ENCODE results near the gene USP6. TPM values are rescaled to one million over a fixed set of nuclear protein-coding genes. Genes with fewer than 3 reads are reported as not detected.

USP6 gene
- total and polyA plus RNA-seq, 7 experiments from 2014 or later: 0.05 to 0.19 (median 0.11) TPM; not detected in 2

DNA sequence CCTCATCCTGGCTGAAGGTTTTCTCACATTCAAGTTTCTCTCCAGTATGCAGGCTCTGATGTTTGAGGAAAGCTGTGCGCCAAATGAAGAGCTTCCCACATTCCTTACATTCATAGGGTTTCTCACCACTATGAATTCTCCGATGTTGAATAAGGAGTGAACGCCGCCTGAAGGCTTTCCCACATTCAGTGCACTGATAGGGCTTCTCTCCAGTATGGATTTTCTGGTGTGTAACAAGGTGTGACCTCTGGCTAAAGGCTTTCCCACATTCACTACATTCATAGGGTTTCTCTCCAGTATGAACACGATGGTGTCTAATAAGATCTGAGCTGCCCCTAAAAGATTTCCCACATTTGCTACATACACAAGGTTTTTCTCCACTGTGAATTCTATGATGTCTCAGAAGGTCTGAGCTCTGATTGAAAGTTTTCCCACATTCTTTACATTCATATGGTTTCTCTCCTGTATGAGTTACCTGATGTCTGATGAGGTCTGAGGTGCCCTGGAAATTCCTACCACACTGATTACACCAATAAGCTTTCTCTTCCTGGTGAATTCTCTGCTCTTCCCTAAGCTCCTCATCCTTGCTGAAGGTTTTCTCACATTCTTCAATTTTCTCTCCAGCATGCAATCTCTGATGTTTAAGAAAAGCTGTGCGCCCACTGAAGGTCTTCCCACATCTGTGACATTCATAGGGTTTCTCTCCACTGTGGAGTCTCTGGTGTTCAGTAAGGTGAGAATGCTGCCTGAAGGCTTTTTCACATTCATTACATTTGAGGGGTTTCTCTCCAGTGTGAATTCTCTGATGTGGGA lies 67.0 kb downstream of the USP6 start:
- no peaks in the 10 kb centered on the region for H3K4me1 Mint-ChIP-seq
- Histone ChIP-seq H3K27ac (ENCODE audit: low read depth, low read length) (no peak overlapping the region), H3K9me3 (ENCODE audit: control insufficient read depth in 2 of 3, low read length in 3 of 3) (peaks cover 33 to 91% (median 60%) of the 10 kb centered on the region in 3 experiments), H3K36me3 (ENCODE audit: control insufficient read depth in 2 of 3, insufficient read depth in 3 of 3, low read length in 3 of 3) (peaks cover 0 to 15% (median 0%) of the 10 kb centered on the region in 3 experiments), H3K4me3 (ENCODE audit: low read length) (peak overlapping the region; percentile 17), H3K4me1 (ENCODE audit: control insufficient read depth in 2 of 2, insufficient read depth in 2 of 2, low read length in 2 of 2) (no peaks in the 10 kb centered on the region), H3K27me3 (ENCODE audit: control insufficient read depth in 2 of 2, insufficient read depth in 2 of 2, low read length in 2 of 2) (no peaks in the 10 kb centered on the region)
- H3K27me3 Mint-ChIP-seq: no peaks in the 10 kb centered on the region
- peak overlapping the region in 1 of 10 donors; percentile 12 for H3K4me3 Mint-ChIP-seq
- peaks cover 22 to 99% (median 71%) of the 10 kb centered on the region in 11 donors for H3K9me3 Mint-ChIP-seq
- ChIA-PET CTCF (no interaction called here), POLR2A (interaction anchor here (0.5 to 4.1 kb wide), 4 partner anchors 9 to 236 kb away, joined by 3 to 18 read pairs (median 4); partner anchors contain the start of gene ZNF594)
- intact Hi-C loops (cut with micrococcal nuclease): no loop called here
- ATAC-seq: no peak
- H3K36me3 Mint-ChIP-seq: peaks cover 35 to 66% (median 43%) of the 10 kb centered on the region in 5 donors
- H3K27ac Mint-ChIP-seq: peak overlapping the region in 4 of 9 donors; percentile 22 to 77 (median 44)
- no peak for DNase-seq

DNA sequence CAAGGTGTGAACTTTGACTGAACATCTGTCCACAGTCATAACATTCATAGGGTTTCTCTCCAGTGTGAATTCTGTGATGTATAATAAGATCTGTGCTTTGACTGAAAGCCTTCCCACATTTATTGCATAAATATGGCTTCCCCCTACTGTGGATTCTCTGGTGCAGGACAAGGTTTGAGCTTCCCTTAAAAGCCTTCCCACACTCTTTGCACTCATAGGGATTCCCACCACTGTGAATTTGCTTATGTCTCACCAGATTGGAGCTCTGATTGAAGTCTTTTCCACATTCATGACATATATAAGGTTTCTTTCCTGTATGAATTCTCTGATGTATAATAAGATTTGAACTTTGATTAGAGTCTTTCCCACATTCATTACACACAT lies 67.6 kb downstream of the USP6 start:
- Mint-ChIP-seq H3K4me1 (peaks cover 0 to 3% (median 0%) of the 10 kb centered on the region in 7 donors), H3K4me3 (no peak overlapping the region), H3K27me3 (no peaks in the 10 kb centered on the region), H3K9me3 (peaks cover 22 to 99% (median 72%) of the 10 kb centered on the region in 11 donors), H3K27ac (no peak overlapping the region), H3K36me3 (peaks cover 41 to 71% (median 47%) of the 10 kb centered on the region in 5 donors)
- POLR2A ChIA-PET: interaction anchor here (0.6 kb wide), 1 partner anchor 11 kb away, joined by 4 read pairs; no protein-coding TSS in a partner anchor
- Histone ChIP-seq H3K9me3 (ENCODE audit: control insufficient read depth in 2 of 3, low read length in 3 of 3) (peaks cover 33 to 89% (median 60%) of the 10 kb centered on the region in 3 experiments), H3K4me3 (ENCODE audit: low read length) (no peak overlapping the region), H3K36me3 (ENCODE audit: control insufficient read depth in 2 of 3, insufficient read depth in 3 of 3, low read length in 3 of 3) (peaks cover 0 to 21% (median 0%) of the 10 kb centered on the region in 3 experiments), H3K27ac (ENCODE audit: low read depth, low read length) (no peak overlapping the region), H3K4me1 (ENCODE audit: control insufficient read depth in 2 of 2, insufficient read depth in 2 of 2, low read length in 2 of 2) (no peaks in the 10 kb centered on the region), H3K27me3 (ENCODE audit: control insufficient read depth in 2 of 2, insufficient read depth in 2 of 2, low read length in 2 of 2) (no peaks in the 10 kb centered on the region)
- intact Hi-C loops (cut with micrococcal nuclease): no loop called here
- DNase-seq (no peak), ATAC-seq (no peak)
- CTCF ChIA-PET: no interaction called here

DNA sequence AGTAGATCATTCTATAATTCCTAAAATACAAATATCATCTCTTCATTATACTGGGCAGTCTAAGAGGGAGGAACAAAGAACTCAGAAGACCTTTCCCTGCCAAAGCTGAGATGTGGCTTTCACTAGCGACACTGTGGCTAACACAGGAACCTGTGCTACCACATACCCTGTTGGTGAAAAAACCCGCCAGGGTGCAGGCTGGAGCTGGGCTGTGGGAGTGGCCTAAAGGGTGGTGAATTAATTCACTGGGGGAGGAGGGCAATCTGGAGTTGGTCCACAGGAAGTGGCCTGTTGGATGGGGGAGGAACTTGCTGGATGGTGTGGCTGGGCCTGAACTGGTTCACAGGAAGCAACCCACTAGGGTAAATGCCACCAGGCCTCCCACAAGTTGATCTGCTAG lies 68.5 kb downstream of the USP6 start:
- Mint-ChIP-seq H3K27me3 (no peaks in the 10 kb centered on the region), H3K4me3 (no peak overlapping the region), H3K9me3 (peaks cover 22 to 92% (median 66%) of the 10 kb centered on the region in 11 donors), H3K27ac (no peak overlapping the region), H3K4me1 (peaks cover 0 to 5% (median 0%) of the 10 kb centered on the region in 7 donors), H3K36me3 (peaks cover 43 to 72% (median 48%) of the 10 kb centered on the region in 5 donors)
- ATAC-seq (peak; percentile 75), DNase-seq (no peak)
- intact Hi-C loops (cut with micrococcal nuclease): no loop called here
- POLR2A ChIA-PET: no interaction called here
- Histone ChIP-seq H3K27ac (ENCODE audit: low read depth, low read length) (no peak overlapping the region), H3K36me3 (ENCODE audit: control insufficient read depth in 2 of 3, insufficient read depth in 3 of 3, low read length in 3 of 3) (peaks cover 0 to 23% (median 0%) of the 10 kb centered on the region in 3 experiments), H3K4me3 (ENCODE audit: low read length) (no peak overlapping the region), H3K4me1 (ENCODE audit: control insufficient read depth in 2 of 2, insufficient read depth in 2 of 2, low read length in 2 of 2) (no peaks in the 10 kb centered on the region), H3K9me3 (ENCODE audit: control insufficient read depth in 2 of 3, low read length in 3 of 3) (peaks cover 33 to 83% (median 56%) of the 10 kb centered on the region in 3 experiments), H3K27me3 (ENCODE audit: control insufficient read depth in 2 of 2, insufficient read depth in 2 of 2, low read length in 2 of 2) (no peaks in the 10 kb centered on the region)
- CTCF ChIA-PET: no interaction called here

DNA sequence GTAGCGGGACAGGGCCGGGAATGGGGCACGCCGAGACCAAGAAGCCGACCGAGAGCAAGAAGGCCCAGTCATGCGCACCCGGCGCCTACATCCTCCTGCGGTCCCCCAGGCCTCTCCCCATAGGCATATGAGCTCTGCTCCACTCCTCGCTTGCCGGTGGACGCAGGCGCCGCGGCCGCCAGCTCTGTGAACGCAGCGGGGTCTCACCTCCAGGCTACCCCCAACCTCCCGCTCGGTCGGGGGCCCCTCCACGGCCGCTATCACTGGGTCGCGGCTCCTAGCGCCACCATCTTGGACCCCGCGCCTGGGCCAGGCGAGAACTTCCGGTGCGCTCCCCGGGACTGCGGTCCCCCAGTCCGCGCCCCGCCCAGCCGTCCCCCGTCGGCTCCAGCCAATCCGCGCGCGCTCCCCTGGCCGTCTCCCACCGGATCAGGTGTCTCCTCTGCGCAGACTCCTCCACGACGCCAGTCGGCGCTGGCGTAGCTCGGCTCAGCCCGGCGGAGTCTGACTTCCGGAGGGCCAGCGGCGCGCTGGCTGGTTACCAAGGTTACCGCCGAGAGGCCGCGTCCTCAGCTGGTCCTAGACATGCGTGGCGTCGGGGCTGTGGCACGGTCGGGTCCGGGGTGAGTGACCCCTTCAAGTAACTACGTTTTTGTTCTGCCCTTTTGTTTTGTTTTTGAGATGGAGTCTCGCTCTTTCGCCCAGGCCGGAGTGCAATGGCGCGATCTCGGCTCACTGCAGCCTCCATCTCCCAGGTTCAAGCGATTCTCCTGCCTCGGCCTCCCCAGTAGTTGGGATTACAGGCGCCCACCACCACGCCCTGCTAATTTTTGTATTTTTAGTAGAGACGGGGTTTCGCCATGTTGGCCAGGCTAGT lies 75.9 kb downstream of the USP6 start, which contains the start of gene ZNF594:
TSS of gene ZNF594 (minus strand) at position 328 of the 877 bp plus-strand sequence. CDS start 7,612 bp downstream, outside the sequence.
- H3K4me3 ChIP-seq (ENCODE audit: low read length): peak within 1 kb of the TSS; percentile 55
- H3K4me1 ChIP-seq (ENCODE audit: control insufficient read depth in 2 of 2, insufficient read depth in 2 of 2, low read length in 2 of 2): peaks cover 9 to 13% of the 10 kb centered on the region in 2 donors
- intact Hi-C loops (cut with micrococcal nuclease): loop anchor here (1.0 to 10.0 kb wide), 10 partner anchors 81 to 393 kb away; partner anchors contain the start of genes C1QBP (in 2 of the 2), DERL2 (in 2 of the 2), MIS12 (in 2 of the 2) and PFN1 (in 2 of the 2)
- H3K27ac ChIP-seq (ENCODE audit: low read depth, low read length): peak within 1 kb of the TSS; percentile 82
- no peaks in the 10 kb centered on the region for H3K27me3 ChIP-seq (ENCODE audit: control insufficient read depth in 2 of 2, insufficient read depth in 2 of 2, low read length in 2 of 2)
- peaks cover 12 to 36% (median 31%) of the 10 kb centered on the region in 5 donors for H3K36me3 Mint-ChIP-seq
- H3K36me3 ChIP-seq (ENCODE audit: control insufficient read depth in 2 of 3, insufficient read depth in 3 of 3, low read length in 3 of 3): peaks cover 0 to 21% (median 0%) of the 10 kb centered on the region in 3 experiments
- H3K27ac Mint-ChIP-seq: peak within 1 kb of the TSS; percentile 91 to 96 (median 92)
- DNase-seq (peak; percentile 92 to 97 (median 95)), ATAC-seq (peak; percentile 100)
- CTCF ChIA-PET: interaction anchor here (0.5 to 2.2 kb wide), 4 partner anchors 20 to 507 kb away, joined by 3 to 7 read pairs (median 6); partner anchors contain the start of gene C1QBP
- H3K4me3 Mint-ChIP-seq: peak within 1 kb of the TSS; percentile 91 to 96 (median 94)
- peaks cover 0 to 11% (median 0%) of the 10 kb centered on the region in 3 experiments for H3K9me3 ChIP-seq (ENCODE audit: control insufficient read depth in 2 of 3, low read length in 3 of 3)
- peaks cover 15 to 39% (median 30%) of the 10 kb centered on the region in 7 donors for H3K4me1 Mint-ChIP-seq
- POLR2A ChIA-PET: interaction anchor here (0.5 to 3.1 kb wide), 15 partner anchors 8 to 1557 kb away, joined by 3 to 18 read pairs (median 4); partner anchors contain the start of genes DHX33, NUP88, RABEP1 and RNF167
- peaks cover 4 to 32% (median 14%) of the 10 kb centered on the region in 11 donors for H3K9me3 Mint-ChIP-seq
- H3K27me3 Mint-ChIP-seq: no peaks in the 10 kb centered on the region

DNA sequence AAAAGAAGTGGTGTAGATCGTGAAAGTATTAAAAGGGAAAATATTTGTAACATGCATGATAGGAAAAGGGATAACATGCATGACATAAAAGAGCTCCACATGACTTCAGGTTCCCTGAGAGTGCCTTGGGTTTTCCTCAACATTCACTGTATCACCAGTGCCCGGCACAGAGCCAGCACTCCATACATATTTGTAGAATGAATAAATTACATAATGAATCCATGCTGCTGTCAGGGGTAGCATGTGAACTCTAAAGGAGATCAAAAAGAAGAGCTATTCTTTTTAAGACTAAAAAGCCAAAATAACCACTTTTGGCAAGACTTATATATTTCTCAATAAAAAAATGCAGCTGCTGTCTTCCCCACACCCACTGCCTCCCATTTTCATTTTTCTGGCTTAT lies 78.5 kb downstream of the USP6 start:
- Mint-ChIP-seq H3K36me3 (peaks cover 0 to 22% (median 16%) of the 10 kb centered on the region in 5 donors), H3K27me3 (no peaks in the 10 kb centered on the region), H3K4me1 (peaks cover 21 to 48% (median 37%) of the 10 kb centered on the region in 7 donors), H3K4me3 (no peak overlapping the region), H3K9me3 (peaks cover 0 to 18% (median 0%) of the 10 kb centered on the region in 11 donors), H3K27ac (no peak overlapping the region)
- Histone ChIP-seq H3K27ac (ENCODE audit: low read depth, low read length) (no peak overlapping the region), H3K36me3 (ENCODE audit: control insufficient read depth in 2 of 3, insufficient read depth in 3 of 3, low read length in 3 of 3) (peaks cover 0 to 6% (median 0%) of the 10 kb centered on the region in 3 experiments), H3K4me3 (ENCODE audit: low read length) (no peak overlapping the region), H3K9me3 (ENCODE audit: control insufficient read depth in 2 of 3, low read length in 3 of 3) (peaks cover 0 to under 1% (median 0%) of the 10 kb centered on the region in 3 experiments), H3K4me1 (ENCODE audit: control insufficient read depth in 2 of 2, insufficient read depth in 2 of 2, low read length in 2 of 2) (peaks cover 16 to 19% of the 10 kb centered on the region in 2 donors), H3K27me3 (ENCODE audit: control insufficient read depth in 2 of 2, insufficient read depth in 2 of 2, low read length in 2 of 2) (no peaks in the 10 kb centered on the region)
- ATAC-seq: no peak
- POLR2A ChIA-PET: interaction anchor here (0.6 to 1.0 kb wide), 5 partner anchors 11 to 95 kb away, joined by 3 to 4 read pairs (median 3); no protein-coding TSS in a partner anchor
- DNase-seq: no peak
- intact Hi-C loops (cut with micrococcal nuclease): loop anchor here (10.0 kb wide), 2 partner anchors 250 to 390 kb away; partner anchors contain the start of genes PFN1 (in 2 of the 2), RNF167 (in 2 of the 2), SLC25A11 (in 2 of the 2) and NLRP1 (in 1 of the 2)
- CTCF ChIA-PET: interaction anchor here (0.6 kb wide), 1 partner anchor 94 kb away, joined by 6 read pairs; no protein-coding TSS in a partner anchor
